HG03196 (cell line): ENCODE results near the gene NUMB.
"Not testable (repeated sequence)": the region's sequence is repeated elsewhere in the genome, so short reads cannot be mapped to it uniquely, and the experiment has no call there.

Experiments used
- ATAC-seq: cut with Tn5 transposase; IDR thresholded peaks from one replicate; pipeline ENCODE4 v1.9.1; 2021; ENCODE audit not compliant: unreplicated experiment

NUMB gene

GRCh38 chr14:73365727-73366126 lies 92.6 kb downstream of the NUMB start:
- ATAC-seq: no peak

- ATAC-seq: no peak
Observed at GRCh38 chr14:73364559-73364958, 93.8 kb downstream of the NUMB start.

- ATAC-seq: no peak
Observed at GRCh38 chr14:73359445-73359844, 98.9 kb downstream of the NUMB start.

- no peak for ATAC-seq
Observed at GRCh38 chr14:73358187-73358586, 100.2 kb downstream of the NUMB start.

- not testable (repeated sequence) for ATAC-seq
Observed at GRCh38 chr14:73349091-73349490, 109.3 kb downstream of the NUMB start.

GRCh38 chr14:73344319-73344718 lies 114.0 kb downstream of the NUMB start:
- no peak for ATAC-seq

GRCh38 chr14:73342670-73343069 lies 115.7 kb downstream of the NUMB start:
- ATAC-seq: no peak

GRCh38 chr14:73339846-73340595 lies 118.3 kb downstream of the NUMB start:
- ATAC-seq: no peak

GRCh38 chr14:73339206-73339605 lies 119.1 kb downstream of the NUMB start:
- no peak for ATAC-seq

- no peak for ATAC-seq
Observed at GRCh38 chr14:73338551-73338950, 119.8 kb downstream of the NUMB start.

GRCh38 chr14:73333031-73333430 lies 125.3 kb downstream of the NUMB start:
- no peak for ATAC-seq

- ATAC-seq: no peak
Observed at GRCh38 chr14:73325630-73326299, 132.6 kb downstream of the NUMB start.

- ATAC-seq: no peak
Observed at GRCh38 chr14:73325063-73325462, 133.3 kb downstream of the NUMB start.

GRCh38 chr14:73324533-73324932 lies 133.8 kb downstream of the NUMB start:
- ATAC-seq: no peak

GRCh38 chr14:73323896-73324399 lies 134.4 kb downstream of the NUMB start:
- ATAC-seq: no peak

- ATAC-seq: no peak
Observed at GRCh38 chr14:73313151-73313550, 145.2 kb downstream of the NUMB start.

- no peak for ATAC-seq
Observed at GRCh38 chr14:73312687-73313086, 145.7 kb downstream of the NUMB start.

GRCh38 chr14:73311708-73312030 lies 146.7 kb downstream of the NUMB start:
- ATAC-seq: no peak

- ATAC-seq: not testable (repeated sequence)
Observed at GRCh38 chr14:73309207-73309606, 149.1 kb downstream of the NUMB start.

- no peak for ATAC-seq
Observed at GRCh38 chr14:73307261-73307660, 151.1 kb downstream of the NUMB start.

GRCh38 chr14:73305499-73305898 lies 152.8 kb downstream of the NUMB start:
- no peak for ATAC-seq

- no peak for ATAC-seq
Observed at GRCh38 chr14:73295198-73295796, 163.0 kb downstream of the NUMB start.
